NB4 (cell line): Measurements from ENCODE around the gene COPS7A.

Source experiments
- DNase-seq: peaks from one replicate; pipeline ENCODE4 v3.0.0; 2010; ENCODE audit warnings: low read depth
- H3K4me3 ChIP-seq: one replicate; pipeline ENCODE4 v1.5.1; 2011; ENCODE audit warnings: mild to moderate bottlenecking, low read depth, low read length, moderate library complexity
- CTCF ChIP-seq: IDR thresholded peaks from one replicate; pipeline ENCODE4 v1.5.1; 2012; ENCODE audit warnings: low read depth, low read length
- MAX ChIP-seq: IDR thresholded peaks from 2 replicates; pipeline ENCODE4 v1.6.1; 2011; ENCODE audit warnings: low read depth, low read length
- MYC ChIP-seq: IDR thresholded peaks from 2 replicates; pipeline ENCODE4 v1.6.1; 2011; ENCODE audit warnings: low read depth, low read length
- POLR2A ChIP-seq: IDR thresholded peaks from 2 replicates; pipeline ENCODE4 v1.6.1; 2011; ENCODE audit warnings: mild to moderate bottlenecking; ENCODE audit not compliant: insufficient read length; ENCODE audit errors: extremely low read depth

The COPS7A gene

GRCh38 chr12:6697584-6698351 is 26.1 kb upstream of the COPS7A start:
- DNase-seq = peak; percentile 52
- TF ChIP-seq MYC = no peak
- peak; percentile 61 for TF ChIP-seq CTCF
- H3K4me3 ChIP-seq = no peak overlapping the region

- DNase-seq = no peak
- no peak for TF ChIP-seq MAX
Measured at GRCh38 chr12:6698352-6699046, 25.3 kb upstream of the COPS7A start.

GRCh38 chr12:6699259-6699988 is 24.4 kb upstream of the COPS7A start:
- DNase-seq = no peak
- TF ChIP-seq MAX (no peak), MYC (no peak), POLR2A (no peak), CTCF (no peak)
- H3K4me3 ChIP-seq = no peak overlapping the region

More at GRCh38 chr12:6698352-6699046, 25.3 kb upstream of the COPS7A start:
- H3K4me3 ChIP-seq = no peak overlapping the region

GRCh38 chr12:6699989-6700645 is 23.7 kb upstream of the COPS7A start:
- TF ChIP-seq CTCF (no peak), MYC (no peak), POLR2A (no peak), MAX (no peak)
- DNase-seq = no peak
- no peak overlapping the region for H3K4me3 ChIP-seq

- no peak for DNase-seq
- TF ChIP-seq CTCF (no peak), MYC (no peak), MAX (no peak), POLR2A (no peak)
- no peak within 1 kb of the TSS for H3K4me3 ChIP-seq
Measured at GRCh38 chr12:6700646-6701051, 23.2 kb upstream of the COPS7A start, which contains the start of gene PIANP. Gene PIANP (minus strand): TSS chr12:6700815. CDS start chr12:6698061, 2,754 bp downstream.
